ENCODE results near the gene TES. TPM values are rescaled to one million over a fixed set of nuclear protein-coding genes. Genes with fewer than 3 reads are reported as not detected.

TES gene
- total RNA-seq, 1 donor from 2014 or later = 94.0 TPM

DNA sequence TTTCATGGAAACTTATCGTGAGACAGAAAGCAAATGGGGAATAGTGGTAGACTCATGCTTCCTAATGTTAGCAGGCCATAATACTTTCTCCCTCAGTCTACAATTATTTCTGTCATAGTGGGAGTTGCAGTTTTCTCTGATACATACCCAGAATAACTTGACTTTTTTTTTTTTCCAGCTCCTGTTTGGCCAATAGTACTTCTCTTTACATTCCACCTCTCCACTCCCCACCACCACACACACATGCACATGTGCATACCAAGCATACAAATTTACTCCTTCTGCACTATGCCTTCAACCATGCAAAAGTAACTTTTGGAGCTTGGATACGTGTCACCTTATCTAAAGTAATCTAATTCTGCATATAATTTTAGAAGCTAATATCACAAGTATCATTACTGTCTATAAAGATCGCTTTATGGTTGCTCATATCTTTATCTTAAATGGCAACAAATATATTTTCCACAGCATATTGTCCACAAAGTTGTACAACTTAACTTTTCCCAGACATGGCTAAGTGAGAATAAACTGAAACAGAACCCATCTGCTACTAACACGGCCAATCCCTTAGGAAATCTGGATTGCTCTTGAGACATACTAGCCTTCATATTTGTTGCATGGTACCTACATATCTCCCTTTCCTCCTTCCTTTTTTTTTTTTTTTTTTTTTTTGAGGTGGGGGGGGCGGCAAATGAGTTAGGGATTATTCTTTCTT is 49.0 kb downstream of the TES start:
- TF ChIP-seq, protein P1, sequence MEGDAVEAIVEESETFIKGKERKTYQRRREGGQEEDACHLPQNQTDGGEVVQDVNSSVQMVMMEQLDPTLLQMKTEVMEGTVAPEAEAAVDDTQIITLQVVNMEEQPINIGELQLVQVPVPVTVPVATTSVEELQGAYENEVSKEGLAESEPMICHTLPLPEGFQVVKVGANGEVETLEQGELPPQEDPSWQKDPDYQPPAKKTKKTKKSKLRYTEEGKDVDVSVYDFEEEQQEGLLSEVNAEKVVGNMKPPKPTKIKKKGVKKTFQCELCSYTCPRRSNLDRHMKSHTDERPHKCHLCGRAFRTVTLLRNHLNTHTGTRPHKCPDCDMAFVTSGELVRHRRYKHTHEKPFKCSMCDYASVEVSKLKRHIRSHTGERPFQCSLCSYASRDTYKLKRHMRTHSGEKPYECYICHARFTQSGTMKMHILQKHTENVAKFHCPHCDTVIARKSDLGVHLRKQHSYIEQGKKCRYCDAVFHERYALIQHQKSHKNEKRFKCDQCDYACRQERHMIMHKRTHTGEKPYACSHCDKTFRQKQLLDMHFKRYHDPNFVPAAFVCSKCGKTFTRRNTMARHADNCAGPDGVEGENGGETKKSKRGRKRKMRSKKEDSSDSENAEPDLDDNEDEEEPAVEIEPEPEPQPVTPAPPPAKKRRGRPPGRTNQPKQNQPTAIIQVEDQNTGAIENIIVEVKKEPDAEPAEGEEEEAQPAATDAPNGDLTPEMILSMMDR (IDR thresholded peaks at IDR 0.05) = no peak
- H3K4me3 ChIP-seq = no peak overlapping the region
- no peaks in the 10 kb centered on the region for H3K4me1 ChIP-seq
- H3K27ac ChIP-seq = no peak overlapping the region
- no peak for ATAC-seq
- no peaks in the 10 kb centered on the region for H3K27me3 ChIP-seq
- intact Hi-C loops (cut with DNase I) = loop anchor here (2.0 kb wide), 1 partner anchor 329 kb away; no protein-coding TSS in a partner anchor
- no peaks in the 10 kb centered on the region for H3K9me3 ChIP-seq
- DNase-seq = no peak
- peaks cover 8% of the 10 kb centered on the region for H3K36me3 ChIP-seq

DNA sequence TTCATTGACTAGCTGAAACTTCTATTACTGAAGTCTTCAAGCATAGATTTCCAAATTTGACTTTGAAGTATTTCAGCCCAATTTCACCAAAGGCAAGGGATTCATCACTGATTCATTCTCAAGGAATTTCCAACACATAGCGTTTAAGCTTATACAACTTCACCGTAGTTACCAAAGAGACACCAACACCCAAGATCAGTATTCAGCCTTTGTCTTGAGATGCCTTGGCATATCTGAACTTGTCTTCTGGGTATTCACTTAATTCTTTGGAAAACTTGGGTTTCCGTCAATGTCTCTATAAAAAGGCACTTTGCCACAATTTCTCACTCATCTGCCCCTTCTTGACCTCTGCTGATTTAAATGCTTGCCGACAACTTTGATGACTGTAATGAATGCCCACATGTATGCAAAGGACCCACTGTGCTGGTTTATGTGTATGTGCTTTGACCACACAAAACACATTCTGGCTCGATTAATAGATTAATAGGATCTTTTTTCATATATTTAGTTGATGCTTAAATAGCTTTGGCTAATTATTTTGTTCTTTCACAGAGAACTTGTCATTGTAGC is 49.6 kb downstream of the TES start:
- Histone ChIP-seq H3K4me1 (no peaks in the 10 kb centered on the region), H3K4me3 (no peak overlapping the region), H3K36me3 (peaks cover 8% of the 10 kb centered on the region), H3K27me3 (no peaks in the 10 kb centered on the region), H3K9me3 (no peaks in the 10 kb centered on the region), H3K27ac (no peak overlapping the region)
- TF ChIP-seq, protein P1 (IDR thresholded peaks at IDR 0.05) = no peak
- DNase-seq = no peak
- ATAC-seq = no peak
- intact Hi-C loops (cut with DNase I) = loop anchor here (2.0 to 10.0 kb wide), 2 partner anchors 265 to 329 kb away; partner anchors contain the start of gene CAV1

DNA sequence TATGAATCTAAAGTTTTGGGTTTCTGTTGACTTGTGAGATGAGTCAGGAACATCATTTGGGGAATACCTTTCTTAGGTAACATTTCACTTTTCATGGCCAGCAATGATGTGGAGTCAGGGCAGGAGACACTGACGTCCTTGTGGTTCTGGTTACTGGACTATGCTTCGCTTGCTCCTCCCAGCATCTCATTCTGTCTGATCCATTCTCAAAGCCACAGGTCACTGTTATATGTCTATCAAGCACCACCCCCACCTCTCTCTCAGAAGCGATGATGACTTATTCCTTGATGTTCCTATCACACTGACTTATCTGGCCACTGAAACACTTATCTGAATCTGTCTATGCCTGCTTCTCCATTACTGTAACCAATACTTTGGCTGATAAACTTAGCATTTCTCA is 51.6 kb downstream of the TES start:
- Histone ChIP-seq H3K27ac (no peak overlapping the region), H3K36me3 (no peaks in the 10 kb centered on the region), H3K4me1 (no peaks in the 10 kb centered on the region), H3K9me3 (no peaks in the 10 kb centered on the region), H3K4me3 (no peak overlapping the region), H3K27me3 (no peaks in the 10 kb centered on the region)
- no peak for DNase-seq
- ATAC-seq = no peak
- intact Hi-C loops (cut with DNase I) = loop anchor here (10.0 kb wide), 1 partner anchor 263 kb away; the partner anchor contains the start of gene CAV1
- TF ChIP-seq, protein P1 (IDR thresholded peaks at IDR 0.05) = no peak

DNA sequence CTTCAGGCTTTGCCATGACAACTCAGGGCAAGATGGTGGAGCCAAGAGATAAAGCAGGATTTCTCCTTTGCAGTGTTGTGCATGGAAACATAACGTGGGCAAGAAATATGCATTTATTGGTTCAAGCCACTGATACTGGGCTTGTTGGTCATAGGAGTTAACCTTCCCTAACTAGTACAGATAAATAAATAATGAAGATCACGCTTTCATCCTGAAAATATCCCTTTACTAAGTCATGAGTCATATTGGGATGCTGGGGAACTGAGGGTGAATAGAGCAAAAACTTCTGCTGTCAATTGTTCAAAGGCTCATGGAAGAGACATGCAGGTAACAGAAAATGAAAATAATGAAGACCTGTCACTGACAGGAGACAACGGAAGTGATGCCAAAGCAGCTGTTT is 55.5 kb downstream of the TES start:
- ATAC-seq = no peak
- no peak for DNase-seq
- no peak overlapping the region for H3K27ac ChIP-seq
- H3K9me3 ChIP-seq = no peaks in the 10 kb centered on the region
- no peak overlapping the region for H3K4me3 ChIP-seq
- TF ChIP-seq, protein P1 (IDR thresholded peaks at IDR 0.05) = no peak
- intact Hi-C loops (cut with DNase I) = loop anchor here (10.0 kb wide), 1 partner anchor 259 kb away; the partner anchor contains the start of gene CAV1
- no peaks in the 10 kb centered on the region for H3K27me3 ChIP-seq
- H3K36me3 ChIP-seq = no peaks in the 10 kb centered on the region
- H3K4me1 ChIP-seq = peaks cover 1% of the 10 kb centered on the region

DNA sequence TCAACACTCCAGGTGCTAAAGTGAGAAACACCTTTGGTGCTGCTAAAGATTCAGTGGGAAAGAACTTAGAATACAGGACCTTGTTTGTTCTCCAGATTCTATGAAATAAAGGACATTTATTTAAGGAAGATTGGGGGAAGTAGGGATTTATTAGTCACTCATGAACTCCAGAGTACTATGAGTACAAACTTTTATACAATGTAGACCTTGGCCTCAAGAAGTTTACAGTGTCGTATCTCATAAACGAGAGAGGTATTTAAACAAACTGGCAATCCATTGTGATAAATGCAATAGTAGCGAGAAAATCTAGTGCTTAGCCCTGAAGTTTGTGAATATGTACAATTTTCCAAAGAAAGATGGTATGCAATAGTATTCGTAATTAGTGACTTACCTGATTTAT is 59.1 kb downstream of the TES start:
- DNase-seq (no peak), ATAC-seq (no peak)
- no peaks in the 10 kb centered on the region for H3K27me3 ChIP-seq
- no peaks in the 10 kb centered on the region for H3K9me3 ChIP-seq
- peaks cover 18% of the 10 kb centered on the region for H3K4me1 ChIP-seq
- intact Hi-C loops (cut with DNase I) = loop anchor here (10.0 kb wide), 1 partner anchor 255 kb away; the partner anchor contains the start of gene CAV1
- H3K36me3 ChIP-seq = no peaks in the 10 kb centered on the region
- TF ChIP-seq, protein P1 (IDR thresholded peaks at IDR 0.05) = no peak
- no peak overlapping the region for H3K4me3 ChIP-seq
- no peak overlapping the region for H3K27ac ChIP-seq
